Measurements from ENCODE around the gene ATAD5.

The ATAD5 gene

GRCh38 chr17:30824002-30824355, 7.8 kb upstream of the ATAD5 start:
- Histone ChIP-seq H2BK15ac (ENCODE audit: low read depth, poor library complexity, severe bottlenecking) (peak overlapping the region; percentile 73), H3K23ac (ENCODE audit: low read length in 2 of 2) (no peak overlapping the region), H2BK12ac (ENCODE audit: low read length in 2 of 2) (peak overlapping the region in 1 of 2 experiments; percentile 49), H3K27me3 (ENCODE audit: control insufficient read depth in 1 of 2, insufficient read depth in 1 of 2, low read length in 2 of 2) (no peaks in the 10 kb centered on the region), H3K4me2 (ENCODE audit: low read length, poor library complexity, severe bottlenecking) (peak overlapping the region; percentile 57), H3K36me3 (ENCODE audit: control insufficient read depth in 1 of 2, insufficient read depth in 2 of 2, low read depth in 1 of 2, low read length in 2 of 2) (peaks cover 0 to 3% of the 10 kb centered on the region in 2 experiments), H4K91ac (ENCODE audit: low read length) (peak overlapping the region; percentile 64), H3K27ac (ENCODE audit: low read length, poor library complexity, severe bottlenecking) (peak overlapping the region; percentile 66), H3K9ac (ENCODE audit: low read length) (peak overlapping the region; percentile 86), H3K9me3 (ENCODE audit: control insufficient read depth, low read length) (no peaks in the 10 kb centered on the region), H4K8ac (ENCODE audit: low read length) (peak overlapping the region; percentile 83), H2AFZ (ENCODE audit: low read depth, low read length) (peak overlapping the region; percentile 75), H2AK5ac (ENCODE audit: low read length, severe bottlenecking) (no peak overlapping the region), H2BK5ac (ENCODE audit: low read depth, low read length, poor library complexity, severe bottlenecking) (no peak overlapping the region), H2BK120ac (ENCODE audit: low read depth, low read length) (no peak overlapping the region), H3K79me1 (replicated peaks; ENCODE audit: low read length, poor library complexity, severe bottlenecking) (peaks cover 3% of the 10 kb centered on the region), H3K14ac (ENCODE audit: low read length in 2 of 2) (no peak overlapping the region), H3K4me1 (ENCODE audit: control insufficient read depth, insufficient read depth, low read depth, low read length) (peaks cover 6% of the 10 kb centered on the region), H3K4me3 (ENCODE audit: insufficient read depth in 1 of 2, low read depth in 1 of 2, low read length in 2 of 2) (peak overlapping the region; percentile 82 to 86), H3K18ac (ENCODE audit: low read depth in 1 of 2, low read length in 2 of 2) (peak overlapping the region; percentile 37 to 94), H3K4ac (ENCODE audit: low read depth in 1 of 2, low read length in 2 of 2) (no peak overlapping the region)
- no peak for DNase-seq
- under 1% methylated on average over 11 of the region's 11 CpGs for WGBS

GRCh38 chr17:30824356-30825145, 7.2 kb upstream of the ATAD5 start, which contains the start of gene CRLF3:
Gene CRLF3 (minus strand): TSS chr17:30824692. CDS start chr17:30824651, 41 bp downstream.
- peak; percentile 88 for DNase-seq
- Histone ChIP-seq H3K27me3 (ENCODE audit: control insufficient read depth in 1 of 2, insufficient read depth in 1 of 2, low read length in 2 of 2) (no peaks in the 10 kb centered on the region), H3K4me2 (ENCODE audit: low read length, poor library complexity, severe bottlenecking) (peak within 1 kb of the TSS; percentile 57), H3K4me1 (ENCODE audit: control insufficient read depth, insufficient read depth, low read depth, low read length) (peaks cover 6% of the 10 kb centered on the region), H3K79me1 (replicated peaks; ENCODE audit: low read length, poor library complexity, severe bottlenecking) (peaks cover 3% of the 10 kb centered on the region), H4K91ac (ENCODE audit: low read length) (peak within 1 kb of the TSS; percentile 64), H3K18ac (ENCODE audit: low read depth in 1 of 2, low read length in 2 of 2) (peak within 1 kb of the TSS; percentile 37 to 94), H3K27ac (ENCODE audit: low read length, poor library complexity, severe bottlenecking) (peak within 1 kb of the TSS; percentile 66), H3K9ac (ENCODE audit: low read length) (peak within 1 kb of the TSS; percentile 86), H2BK120ac (ENCODE audit: low read depth, low read length) (no peak within 1 kb of the TSS), H3K4me3 (ENCODE audit: insufficient read depth in 1 of 2, low read depth in 1 of 2, low read length in 2 of 2) (peak within 1 kb of the TSS; percentile 82 to 86), H3K14ac (ENCODE audit: low read length in 2 of 2) (peak within 1 kb of the TSS in 1 of 2 experiments; percentile 95), H2BK15ac (ENCODE audit: low read depth, poor library complexity, severe bottlenecking) (peak within 1 kb of the TSS; percentile 73), H2BK12ac (ENCODE audit: low read length in 2 of 2) (peak within 1 kb of the TSS in 1 of 2 experiments; percentile 49), H2AK5ac (ENCODE audit: low read length, severe bottlenecking) (no peak within 1 kb of the TSS), H4K8ac (ENCODE audit: low read length) (peak within 1 kb of the TSS; percentile 83), H3K36me3 (ENCODE audit: control insufficient read depth in 1 of 2, insufficient read depth in 2 of 2, low read depth in 1 of 2, low read length in 2 of 2) (peaks cover 0 to 3% of the 10 kb centered on the region in 2 experiments), H2AFZ (ENCODE audit: low read depth, low read length) (peak within 1 kb of the TSS; percentile 75), H3K23ac (ENCODE audit: low read length in 2 of 2) (no peak within 1 kb of the TSS), H3K4ac (ENCODE audit: low read depth in 1 of 2, low read length in 2 of 2) (peak within 1 kb of the TSS in 1 of 2 experiments; percentile 74), H2BK5ac (ENCODE audit: low read depth, low read length, poor library complexity, severe bottlenecking) (no peak within 1 kb of the TSS), H3K9me3 (ENCODE audit: control insufficient read depth, low read length) (no peaks in the 10 kb centered on the region)
- WGBS = 13% methylated on average over 66 of the region's 75 CpGs

GRCh38 chr17:30827082-30827481, 4.7 kb upstream of the ATAD5 start:
- no peak overlapping the region for H3K14ac ChIP-seq (ENCODE audit: low read length in 2 of 2)
- no peak overlapping the region for H3K4me3 ChIP-seq (ENCODE audit: insufficient read depth in 1 of 2, low read depth in 1 of 2, low read length in 2 of 2)
- H2AFZ ChIP-seq (ENCODE audit: low read depth, low read length) = no peak overlapping the region
- H3K4me1 ChIP-seq (ENCODE audit: control insufficient read depth, insufficient read depth, low read depth, low read length) = peaks cover 6% of the 10 kb centered on the region
- no peak overlapping the region for H3K27ac ChIP-seq (ENCODE audit: low read length, poor library complexity, severe bottlenecking)
- peaks cover 2% of the 10 kb centered on the region for H3K79me1 ChIP-seq (replicated peaks; ENCODE audit: low read length, poor library complexity, severe bottlenecking)
- H2BK120ac ChIP-seq (ENCODE audit: low read depth, low read length) = no peak overlapping the region
- H3K4ac ChIP-seq (ENCODE audit: low read depth in 1 of 2, low read length in 2 of 2) = no peak overlapping the region
- no peak overlapping the region for H4K8ac ChIP-seq (ENCODE audit: low read length)
- no peak overlapping the region for H3K18ac ChIP-seq (ENCODE audit: low read depth in 1 of 2, low read length in 2 of 2)
- no peak overlapping the region for H2BK5ac ChIP-seq (ENCODE audit: low read depth, low read length, poor library complexity, severe bottlenecking)
- no peaks in the 10 kb centered on the region for H3K9me3 ChIP-seq (ENCODE audit: control insufficient read depth, low read length)
- no peaks in the 10 kb centered on the region for H3K27me3 ChIP-seq (ENCODE audit: control insufficient read depth in 1 of 2, insufficient read depth in 1 of 2, low read length in 2 of 2)
- no peak overlapping the region for H2AK5ac ChIP-seq (ENCODE audit: low read length, severe bottlenecking)
- H2BK15ac ChIP-seq (ENCODE audit: low read depth, poor library complexity, severe bottlenecking) = no peak overlapping the region
- no peak overlapping the region for H3K4me2 ChIP-seq (ENCODE audit: low read length, poor library complexity, severe bottlenecking)
- H4K91ac ChIP-seq (ENCODE audit: low read length) = no peak overlapping the region
- 92% methylated on average over 5 of the region's 6 CpGs for WGBS
- no peak overlapping the region for H3K23ac ChIP-seq (ENCODE audit: low read length in 2 of 2)
- H3K36me3 ChIP-seq (ENCODE audit: control insufficient read depth in 1 of 2, insufficient read depth in 2 of 2, low read depth in 1 of 2, low read length in 2 of 2) = no peaks in the 10 kb centered on the region
- no peak overlapping the region for H2BK12ac ChIP-seq (ENCODE audit: low read length in 2 of 2)
- no peak overlapping the region for H3K9ac ChIP-seq (ENCODE audit: low read length)
- no peak for DNase-seq

- no peaks in the 10 kb centered on the region for H3K9me3 ChIP-seq (ENCODE audit: control insufficient read depth, low read length)
- no peaks in the 10 kb centered on the region for H3K27me3 ChIP-seq (ENCODE audit: control insufficient read depth in 1 of 2, insufficient read depth in 1 of 2, low read length in 2 of 2)
- no peak overlapping the region for H3K4ac ChIP-seq (ENCODE audit: low read depth in 1 of 2, low read length in 2 of 2)
- no peak overlapping the region for H2BK15ac ChIP-seq (ENCODE audit: low read depth, poor library complexity, severe bottlenecking)
- no peak overlapping the region for H2BK12ac ChIP-seq (ENCODE audit: low read length in 2 of 2)
- no peak overlapping the region for H2BK5ac ChIP-seq (ENCODE audit: low read depth, low read length, poor library complexity, severe bottlenecking)
- no peak overlapping the region for H3K23ac ChIP-seq (ENCODE audit: low read length in 2 of 2)
- no peak overlapping the region for H3K4me2 ChIP-seq (ENCODE audit: low read length, poor library complexity, severe bottlenecking)
- no peak overlapping the region for H3K14ac ChIP-seq (ENCODE audit: low read length in 2 of 2)
- no peak overlapping the region for H2BK120ac ChIP-seq (ENCODE audit: low read depth, low read length)
- H3K36me3 ChIP-seq (ENCODE audit: control insufficient read depth in 1 of 2, insufficient read depth in 2 of 2, low read depth in 1 of 2, low read length in 2 of 2) = no peaks in the 10 kb centered on the region
- no peak overlapping the region for H2AK5ac ChIP-seq (ENCODE audit: low read length, severe bottlenecking)
- DNase-seq = no peak
- WGBS = 100% methylated on average over 4 of the region's 5 CpGs
- no peak overlapping the region for H4K91ac ChIP-seq (ENCODE audit: low read length)
- peaks cover 8% of the 10 kb centered on the region for H3K79me1 ChIP-seq (replicated peaks; ENCODE audit: low read length, poor library complexity, severe bottlenecking)
- H3K27ac ChIP-seq (ENCODE audit: low read length, poor library complexity, severe bottlenecking) = no peak overlapping the region
- H2AFZ ChIP-seq (ENCODE audit: low read depth, low read length) = no peak overlapping the region
- H3K9ac ChIP-seq (ENCODE audit: low read length) = no peak overlapping the region
- H3K4me1 ChIP-seq (ENCODE audit: control insufficient read depth, insufficient read depth, low read depth, low read length) = peaks cover 8% of the 10 kb centered on the region
- H3K18ac ChIP-seq (ENCODE audit: low read depth in 1 of 2, low read length in 2 of 2) = no peak overlapping the region
- H3K4me3 ChIP-seq (ENCODE audit: insufficient read depth in 1 of 2, low read depth in 1 of 2, low read length in 2 of 2) = no peak overlapping the region
- H4K8ac ChIP-seq (ENCODE audit: low read length) = no peak overlapping the region
These were observed 2.7 kb upstream of the ATAD5 start for GRCh38 chr17:30829022-30829421.

Measured in mesenchymal stem cell (in vitro differentiated cells and primary cell).